Brain microvascular endothelial cell (primary cell): ENCODE measurements around the gene KCNH2.

ENCODE experiments used
- DNase-seq: peaks from one replicate; pipeline ENCODE4 v3.0.0-alpha.2; 2020
- H3K27ac ChIP-seq: fragments of 250-450 bp; sonication (Bioruptor Pico); 2 replicates; pipeline ENCODE4 v1.5.1; 2020; ENCODE audit warnings: mild to moderate bottlenecking, moderate library complexity
- H3K27me3 ChIP-seq: fragments of 250-450 bp; sonication (Bioruptor Pico); replicated peaks from 2 replicates; pipeline ENCODE4 v1.5.1; 2020; ENCODE audit warnings: mild to moderate bottlenecking
- H3K36me3 ChIP-seq: fragments of 250-450 bp; sonication (Bioruptor Pico); replicated peaks from 2 replicates; pipeline ENCODE4 v1.5.1; 2020; ENCODE audit warnings: mild to moderate bottlenecking
- H3K4me3 ChIP-seq: 2 replicates; pipeline ENCODE4 v1.5.1; 2011; ENCODE audit warnings: low read depth, mild to moderate bottlenecking, control low read depth, low read length, moderate library complexity
- CTCF ChIP-seq: IDR thresholded peaks from 2 replicates; pipeline ENCODE4 v1.5.1; 2011; ENCODE audit warnings: low read depth, mild to moderate bottlenecking, moderate library complexity, low read length, control low read depth, inconsistent platforms; ENCODE audit errors: missing control alignments
- in situ Hi-C: cut with HindIII; loops from 2 replicates; pipeline ENCODE4 v1.10.0; 2017; ENCODE audit warnings: low sequenced_read_pairs, low pct_ligation_motif_present

KCNH2 gene

GRCh38 chr7:151020231-151020630 is 42.1 kb upstream of the KCNH2 start:
- no peaks in the 10 kb centered on the region for H3K36me3 ChIP-seq
- in situ Hi-C loops: no loop called here
- no peak overlapping the region for H3K4me3 ChIP-seq
- H3K27me3 ChIP-seq: peaks cover 27% of the 10 kb centered on the region
- TF ChIP-seq CTCF: no peak
- no peak overlapping the region for H3K27ac ChIP-seq
- DNase-seq: no peak

- no peak for DNase-seq
- in situ Hi-C loops: no loop called here
- Histone ChIP-seq H3K36me3 (no peaks in the 10 kb centered on the region), H3K27ac (no peak overlapping the region), H3K27me3 (peaks cover 27% of the 10 kb centered on the region), H3K4me3 (no peak overlapping the region)
- no peak for TF ChIP-seq CTCF
Observed at GRCh38 chr7:151019130-151019447, 41.0 kb upstream of the KCNH2 start.

- DNase-seq: no peak
- Histone ChIP-seq H3K36me3 (no peaks in the 10 kb centered on the region), H3K27me3 (peaks cover 27% of the 10 kb centered on the region), H3K4me3 (peak overlapping the region; percentile 15), H3K27ac (no peak overlapping the region)
- TF ChIP-seq CTCF: no peak
- in situ Hi-C loops: no loop called here
Observed at GRCh38 chr7:151018421-151019129, 40.5 kb upstream of the KCNH2 start.

GRCh38 chr7:151017953-151018420 is 39.9 kb upstream of the KCNH2 start:
- no peak overlapping the region for H3K27ac ChIP-seq
- in situ Hi-C loops: no loop called here

GRCh38 chr7:151017370-151017952 is 39.3 kb upstream of the KCNH2 start:
- peaks cover 31% of the 10 kb centered on the region for H3K27me3 ChIP-seq
- no peak for TF ChIP-seq CTCF
- no peak for DNase-seq

More at GRCh38 chr7:151017953-151018420, 39.9 kb upstream of the KCNH2 start:
- Histone ChIP-seq H3K4me3 (no peak overlapping the region), H3K27me3 (peaks cover 29% of the 10 kb centered on the region), H3K36me3 (no peaks in the 10 kb centered on the region)
- DNase-seq: peak; percentile 35
- peak; percentile 93 for TF ChIP-seq CTCF

More at GRCh38 chr7:151017370-151017952, 39.3 kb upstream of the KCNH2 start:
- no peaks in the 10 kb centered on the region for H3K36me3 ChIP-seq
- no peak overlapping the region for H3K27ac ChIP-seq
- H3K4me3 ChIP-seq: no peak overlapping the region
- in situ Hi-C loops: no loop called here
